ENCODE results near the gene UBE2Z.
"Not testable (repeated sequence)": the region's sequence is repeated elsewhere in the genome, so short reads cannot be mapped to it uniquely, and the experiment has no call there.

UBE2Z gene

DNA sequence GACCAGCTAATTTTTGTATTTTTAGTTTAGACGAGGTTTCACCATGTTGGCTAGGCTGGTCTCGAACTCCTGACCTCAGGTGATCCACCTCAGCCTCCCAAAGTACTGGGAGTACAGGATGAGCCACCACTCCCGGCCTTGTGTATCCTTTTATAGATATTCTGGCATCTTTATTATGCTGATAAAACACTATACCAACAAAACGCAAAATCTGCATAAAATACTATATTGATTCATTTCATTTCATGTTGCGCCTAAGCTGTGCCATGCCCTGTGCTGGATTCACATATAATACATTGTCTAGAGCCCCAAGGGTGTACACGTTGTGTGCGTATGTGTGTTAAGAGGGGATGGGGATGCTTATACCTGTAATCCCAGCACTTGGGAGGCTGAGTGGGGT lies 3.8 kb upstream of the UBE2Z start:
- DNase-seq (ENCODE audit: low read depth): no peak

GRCh38 chr17:48905987-48906515 lies 2.2 kb upstream of the UBE2Z start:
- no peak for DNase-seq (ENCODE audit: low read depth)

GRCh38 chr17:48907713-48908046 lies 527 bp upstream of the UBE2Z start:
- no peak for DNase-seq (ENCODE audit: low read depth)

DNA sequence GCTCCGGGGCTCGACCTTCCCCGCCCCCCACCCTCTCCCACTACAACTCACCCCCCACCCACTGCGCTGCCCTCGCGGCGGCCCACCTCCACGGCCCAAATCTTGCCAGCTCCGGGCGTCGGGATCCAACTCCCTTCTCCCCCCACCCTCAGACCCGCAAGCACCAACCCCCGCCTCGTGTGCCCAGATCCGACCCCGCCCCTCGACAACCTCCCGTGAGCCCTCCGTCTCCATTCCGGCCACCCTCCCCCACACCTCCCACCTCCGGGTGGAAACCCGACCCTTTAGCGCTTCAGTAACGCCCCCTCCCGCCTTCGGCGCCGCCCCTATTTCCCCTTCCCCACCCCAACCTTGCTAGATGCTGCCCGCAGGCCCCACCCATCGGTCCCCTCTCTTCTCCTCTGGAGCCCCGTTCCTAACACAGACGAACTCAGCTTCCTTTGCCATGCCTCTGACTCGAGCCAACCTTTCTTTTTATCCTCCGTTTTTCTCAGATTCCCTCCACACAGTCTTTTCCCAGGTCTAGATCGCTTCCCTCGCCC lies 717 bp downstream of the UBE2Z start:
- peak; percentile 93 for DNase-seq (ENCODE audit: low read depth)

GRCh38 chr17:48909783-48910182 lies 1.6 kb downstream of the UBE2Z start:
- DNase-seq (ENCODE audit: low read depth): no peak

DNA sequence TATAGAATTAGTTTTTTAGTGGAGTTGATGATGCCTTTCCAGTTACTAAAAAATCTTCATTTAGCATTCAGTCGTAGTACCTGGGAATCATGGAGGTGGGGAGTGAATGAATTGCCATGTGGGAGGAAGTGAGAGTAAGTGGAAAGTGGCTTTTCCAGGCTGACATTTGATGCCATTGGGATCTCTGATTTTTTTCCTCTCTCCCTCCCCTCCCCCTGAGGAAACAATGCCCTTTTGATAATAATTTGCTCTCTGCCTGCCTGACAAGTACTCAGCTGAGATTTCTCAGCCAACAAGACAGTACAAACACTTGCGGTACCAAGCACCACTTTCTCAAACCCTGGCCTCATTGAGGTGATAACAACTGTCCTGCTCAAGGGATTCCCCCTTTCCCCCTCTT lies 2.2 kb downstream of the UBE2Z start:
- DNase-seq (ENCODE audit: low read depth): no peak

- DNase-seq (ENCODE audit: low read depth): no peak
Measured at GRCh38 chr17:48912476-48912875, 4.3 kb downstream of the UBE2Z start.

GRCh38 chr17:48915459-48916282 lies 7.5 kb downstream of the UBE2Z start:
- DNase-seq (ENCODE audit: low read depth): peak; percentile 24

DNA sequence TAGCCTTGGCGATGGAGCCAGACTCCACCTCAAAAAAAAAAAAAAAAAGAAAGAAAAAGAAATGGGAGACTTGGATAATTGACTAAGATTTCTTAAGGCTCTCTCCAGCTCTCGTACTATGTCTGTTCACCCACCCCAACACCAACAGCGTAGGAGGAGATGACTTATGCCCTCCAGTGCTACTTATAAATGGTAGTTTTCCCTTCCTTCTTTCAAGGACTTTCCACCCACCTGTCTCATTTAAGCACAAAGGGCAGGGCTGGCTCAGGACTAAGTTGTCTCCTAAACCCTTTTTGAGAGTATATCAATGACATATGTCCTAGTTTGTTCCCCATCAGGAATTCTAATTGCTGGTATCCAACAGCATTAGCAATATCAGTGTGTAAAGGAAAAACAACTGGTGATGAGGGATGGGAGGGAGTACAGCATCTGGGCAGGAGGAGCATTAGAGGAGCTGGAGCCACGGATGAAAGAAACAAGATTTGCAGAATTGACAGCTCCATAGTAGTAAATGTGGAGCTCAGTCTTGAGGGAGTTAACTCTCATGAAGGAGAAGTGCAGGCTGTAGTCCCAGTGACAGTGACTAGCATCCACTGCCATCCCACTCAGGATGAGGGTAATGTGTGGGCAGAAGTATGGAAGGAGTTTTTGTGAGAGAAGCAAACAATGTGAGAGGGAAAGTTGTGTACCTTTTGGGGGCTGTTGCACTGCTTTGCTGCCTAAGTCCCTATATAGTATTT lies 17.2 kb downstream of the UBE2Z start:
- no peak for DNase-seq (ENCODE audit: low read depth)

- no peak for DNase-seq (ENCODE audit: low read depth)
Measured at GRCh38 chr17:48925991-48926342, 17.8 kb downstream of the UBE2Z start.

GRCh38 chr17:48927978-48928745 lies 20.0 kb downstream of the UBE2Z start:
- DNase-seq (ENCODE audit: low read depth): no peak

DNA sequence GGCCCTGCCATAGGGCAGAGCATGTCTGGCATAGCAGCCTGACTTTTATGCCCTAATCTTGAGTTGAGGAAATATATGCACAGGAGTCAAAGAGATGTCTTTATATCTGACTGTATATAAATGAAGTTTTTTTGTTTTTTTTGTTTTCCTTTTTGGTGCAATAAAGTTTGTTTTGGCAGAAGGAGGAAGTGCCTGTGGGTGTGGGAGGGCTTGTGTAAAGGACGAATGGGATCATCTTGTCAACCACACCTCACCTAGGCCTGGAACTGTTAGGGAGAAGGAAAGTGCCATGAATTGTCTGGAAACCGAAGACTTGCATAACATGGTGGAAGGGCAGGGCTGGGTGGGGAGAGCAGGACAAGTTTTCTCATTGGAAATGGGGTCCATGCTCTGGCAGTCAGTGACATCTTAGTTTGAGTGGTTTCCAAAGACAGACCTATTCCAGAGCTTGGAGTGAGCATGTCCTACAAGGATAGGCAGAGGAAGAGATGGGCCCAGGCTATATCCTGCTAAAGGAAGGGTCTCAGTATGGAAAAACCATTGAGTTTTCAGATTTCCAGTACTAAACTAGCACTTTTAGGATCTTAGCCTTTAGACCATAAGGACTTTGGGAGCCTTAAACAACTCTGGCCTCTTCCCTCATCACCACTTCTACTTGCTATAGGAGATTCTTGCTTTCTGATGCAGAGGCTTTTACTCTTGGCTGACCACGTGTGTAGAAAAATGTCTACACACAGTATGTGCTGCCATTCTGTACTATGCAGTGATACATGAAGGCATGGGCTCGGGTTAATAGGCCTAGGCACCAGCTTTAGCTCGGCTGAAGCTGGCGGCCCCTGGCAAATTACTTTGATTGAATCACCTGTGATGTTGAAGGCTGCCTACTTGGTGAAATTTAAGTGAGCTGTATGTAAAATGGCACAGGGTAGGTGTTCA lies 20.9 kb downstream of the UBE2Z start:
- DNase-seq (ENCODE audit: low read depth): no peak

DNA sequence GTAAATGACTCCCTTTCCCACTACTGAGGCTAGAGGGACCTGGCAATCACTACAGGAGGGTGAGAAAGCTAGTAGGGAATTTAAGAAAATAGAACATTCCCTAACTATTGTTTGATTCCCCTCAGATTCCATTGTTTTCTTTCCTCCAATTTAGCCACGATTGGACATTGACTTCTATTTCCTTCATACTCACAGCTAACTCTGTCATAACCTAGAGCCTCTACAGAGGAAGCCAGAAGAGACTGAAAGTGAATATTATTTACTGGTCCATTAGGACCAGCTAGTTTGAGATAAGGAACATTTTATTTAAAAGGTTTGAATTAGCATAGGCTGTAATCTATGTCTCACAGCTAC lies 21.6 kb downstream of the UBE2Z start:
- DNase-seq (ENCODE audit: low read depth): no peak

DNA sequence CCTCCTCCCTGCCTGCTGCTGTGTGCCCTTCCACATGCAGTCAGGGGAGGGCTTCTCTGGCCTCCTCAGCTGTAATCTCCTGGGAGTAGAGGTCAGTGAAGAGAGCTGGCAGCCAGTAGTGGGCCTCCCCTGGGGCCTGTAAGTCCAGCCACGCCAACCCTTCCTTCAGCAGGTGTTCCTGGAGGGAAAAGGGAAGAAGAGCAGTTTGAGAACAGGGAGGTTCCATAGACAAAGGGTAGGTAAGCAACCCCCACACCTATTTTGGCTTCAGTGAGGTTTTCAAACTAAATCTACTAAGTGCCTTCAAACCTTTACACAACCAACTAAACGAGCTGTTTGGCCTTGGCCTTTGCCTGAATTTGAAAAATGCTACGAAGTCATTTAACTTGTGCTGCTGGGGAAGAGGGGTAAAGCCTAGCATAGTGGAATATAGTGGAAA lies 22.2 kb downstream of the UBE2Z start:
- no peak for DNase-seq (ENCODE audit: low read depth)

DNA sequence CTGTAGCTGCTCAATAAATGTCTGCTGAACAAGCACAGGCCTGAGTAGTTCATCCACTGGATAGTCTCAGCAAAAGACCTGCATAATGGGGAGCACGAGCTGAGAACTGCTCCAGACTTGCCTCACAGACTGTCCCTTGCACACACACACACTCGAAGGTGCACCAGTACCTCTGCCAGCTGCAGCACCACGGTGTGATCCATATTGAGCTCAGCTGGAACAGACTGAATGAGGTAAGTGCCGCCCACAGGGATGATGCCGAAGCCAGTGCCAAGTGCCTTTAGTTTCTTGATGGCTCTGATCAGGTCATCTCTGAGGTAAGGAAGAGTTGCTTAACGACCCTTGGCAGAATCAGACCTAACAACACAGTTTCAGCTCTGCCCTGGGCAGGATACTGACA lies 24.8 kb downstream of the UBE2Z start:
- no peak for DNase-seq (ENCODE audit: low read depth)

DNA sequence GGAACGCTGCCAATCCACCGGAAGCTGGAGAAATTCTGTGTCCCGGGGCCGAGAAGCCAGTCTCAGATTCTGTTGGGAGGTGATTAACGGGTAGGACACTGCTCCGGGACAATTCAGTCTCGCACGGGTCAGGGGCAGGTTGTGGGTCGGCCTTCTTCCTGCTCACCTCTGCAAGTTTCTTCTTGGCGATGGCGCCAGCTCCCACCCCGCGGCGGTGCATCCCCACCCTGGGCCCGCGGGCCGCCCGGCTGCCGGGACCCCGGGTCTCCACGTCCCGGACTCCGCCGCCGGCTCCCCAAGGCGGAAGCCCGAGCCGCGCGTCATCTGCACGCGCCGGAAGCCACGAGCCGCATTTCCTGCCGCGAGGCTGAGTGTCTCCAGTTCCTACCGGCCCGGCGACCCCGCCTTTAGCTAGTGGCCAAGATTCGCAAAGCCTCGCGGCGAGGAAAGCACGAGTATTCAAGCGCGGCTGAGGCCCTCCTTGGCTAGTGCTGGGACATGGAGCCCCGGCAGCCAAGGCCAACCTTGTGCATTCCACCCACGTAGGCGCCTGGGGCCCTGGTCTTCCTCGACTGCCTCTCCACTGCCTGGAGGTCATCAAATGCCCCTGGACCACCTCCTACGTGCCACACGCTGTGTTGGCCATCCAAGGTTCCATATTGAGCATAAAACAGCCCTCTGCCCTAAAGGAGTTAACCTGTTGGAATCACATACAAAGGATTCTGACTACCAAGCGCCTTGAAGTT lies 36.5 kb downstream of the UBE2Z start, which contains the start of gene SNF8:
TSS of gene SNF8 (minus strand) at position 328 of the 746 bp plus-strand sequence. CDS start at position 220, 108 bp downstream.
- DNase-seq (ENCODE audit: low read depth): peak; percentile 90

- DNase-seq (ENCODE audit: low read depth): not testable (repeated sequence)
Measured at GRCh38 chr17:48945261-48945651, 37.0 kb downstream of the UBE2Z start.

DNA sequence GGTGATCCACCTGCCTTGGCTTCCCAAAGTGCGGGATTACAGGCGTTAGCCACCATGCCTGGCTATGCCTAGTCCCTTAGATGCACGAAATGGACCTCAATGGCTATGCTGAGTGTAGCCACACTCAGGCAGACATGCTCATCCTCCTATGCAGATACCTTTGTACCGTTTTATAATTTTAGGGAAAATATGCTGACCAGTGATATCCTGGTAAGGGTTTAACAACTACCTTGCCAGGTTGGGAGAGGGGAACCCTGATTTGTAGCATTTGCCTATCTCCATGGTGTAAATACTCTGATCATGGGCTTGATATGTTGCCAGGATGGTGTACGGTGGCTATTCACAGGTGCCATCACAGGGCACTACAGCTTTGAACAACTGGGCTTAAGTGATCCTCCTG lies 43.4 kb downstream of the UBE2Z start:
- DNase-seq (ENCODE audit: low read depth): no peak

DNA sequence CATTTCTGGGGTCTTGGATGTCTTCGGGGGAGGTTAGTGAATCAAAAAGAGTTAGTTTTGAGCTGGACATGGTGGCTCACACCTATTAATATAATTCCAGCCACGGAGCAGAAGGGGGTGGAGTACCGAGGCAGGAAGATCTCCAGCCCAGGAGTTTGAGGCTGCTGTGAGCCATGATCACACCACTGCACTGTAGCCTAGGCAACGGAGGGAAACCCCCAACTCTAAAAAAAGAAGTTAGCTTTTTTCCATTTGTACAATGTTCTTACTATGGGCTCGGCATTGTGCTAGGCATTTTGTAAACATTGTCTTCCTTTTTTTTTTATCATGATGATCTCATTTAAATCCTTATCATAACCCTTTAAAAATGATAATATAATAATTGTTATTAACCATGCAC lies 44.7 kb downstream of the UBE2Z start:
- no peak for DNase-seq (ENCODE audit: low read depth)

GRCh38 chr17:48954300-48954755 lies 46.1 kb downstream of the UBE2Z start:
- DNase-seq (ENCODE audit: low read depth): no peak

Measured in stimulated activated CD8-positive, alpha-beta memory T cell treated with anti-CD3 and anti-CD28 coated beads, Interleukin-4, amount 100 ng/mL, for 24 hours (primary cell).